AG04449 (cell line): ENCODE data around the gene CBS.
"Not testable (repeated sequence)": the region's sequence is repeated elsewhere in the genome, so short reads cannot be mapped to it uniquely, and the experiment has no call there.

Source experiments
- CTCF ChIA-PET: fragments of 350-600 bp; formaldehyde crosslinking; extraction: SDS; loops from one replicate; lab custom pipeline; 2021; ENCODE audit warnings: antibody characterized with exemption; lab: Yijun Ruan, JAX
- POLR2A ChIA-PET: fragments of 400-600, 350-600 bp; formaldehyde crosslinking; extraction: SDS; loops from one replicate; lab custom pipeline; 2020; ENCODE audit warnings: antibody characterized with exemption, inconsistent platforms; lab: Yijun Ruan, JAX
- DNase-seq: peaks from one replicate; pipeline ENCODE4 v3.0.0-alpha.2; 2010; ENCODE audit warnings: low read depth, low spot score
- H3K4me3 ChIP-seq: 2 replicates; pipeline ENCODE4 v1.5.1; 2011; ENCODE audit warnings: low read depth, mild to moderate bottlenecking, control low read depth, low read length

Gene CBS

DNA sequence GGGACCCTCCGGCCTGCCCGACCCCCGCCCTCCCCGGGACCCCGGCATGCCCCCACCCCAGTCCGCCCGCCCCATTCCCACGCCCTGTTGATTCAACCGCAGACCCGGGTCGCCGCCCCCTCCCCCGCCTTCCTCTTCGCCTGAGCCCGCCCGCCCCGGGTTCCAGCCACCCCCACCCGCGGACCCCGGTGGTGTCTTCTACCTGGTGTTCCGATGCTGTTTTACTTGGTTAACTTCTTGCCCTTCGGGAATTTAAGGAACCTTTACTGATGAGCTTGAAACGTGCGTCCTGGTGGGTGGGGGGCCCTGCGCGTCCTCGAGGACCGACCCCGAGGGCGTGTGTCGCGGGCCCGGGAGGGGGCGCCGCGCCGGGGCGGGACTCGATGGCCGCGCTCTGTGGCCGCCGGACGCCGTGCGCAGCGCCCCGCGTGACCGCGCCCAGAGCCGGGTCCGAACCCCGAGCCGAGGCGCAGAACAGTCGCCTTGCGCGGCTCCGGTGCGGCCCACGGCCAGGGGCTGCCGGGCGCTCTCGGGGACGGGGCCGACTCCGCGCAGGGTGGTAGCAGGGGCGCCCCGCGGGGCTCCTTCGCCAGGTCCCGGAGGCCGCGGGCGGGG, 495 bp upstream of the CBS start:
- CTCF ChIA-PET, DNase-seq, POLR2A ChIA-PET, H3K4me3 ChIP-seq: not testable (repeated sequence)

DNA sequence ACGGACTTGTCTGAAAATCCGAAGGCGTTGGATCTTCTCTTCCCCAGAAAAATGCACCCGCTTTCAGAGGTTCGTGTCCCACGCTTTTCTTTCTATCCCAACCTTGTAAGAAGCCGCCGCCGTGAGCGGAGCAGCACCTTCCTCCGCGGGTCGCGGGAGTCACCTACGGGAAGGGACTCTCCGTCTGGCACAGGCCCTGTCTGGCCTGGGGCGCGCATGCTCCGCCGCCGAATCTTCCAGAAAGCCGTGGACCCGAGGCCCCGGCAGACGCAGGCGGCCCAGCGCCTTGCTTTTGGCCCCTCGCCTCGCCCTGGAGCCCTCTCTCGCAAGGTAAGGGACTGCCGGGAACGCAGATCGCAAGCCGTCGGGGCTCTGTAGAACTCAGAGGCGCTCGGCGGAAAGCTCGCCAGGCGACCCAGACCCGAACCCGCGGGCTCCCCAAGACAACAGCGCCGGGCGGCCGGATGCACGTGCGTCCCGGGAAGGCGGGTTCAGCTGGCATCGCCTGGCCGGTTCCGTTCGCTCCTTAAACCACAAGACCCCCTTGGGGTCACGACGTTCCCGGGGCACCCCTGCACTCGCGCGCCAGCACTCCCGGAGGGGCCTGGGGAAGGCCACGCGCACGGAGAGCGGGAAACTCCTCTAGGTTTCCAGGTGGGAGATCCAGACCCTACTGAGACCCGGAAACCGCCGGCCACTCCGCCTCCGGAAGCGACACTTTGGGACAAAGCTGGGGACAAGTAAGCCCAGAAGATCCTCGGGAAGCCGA, 1.1 kb downstream of the CBS start:
- DNase-seq, H3K4me3 ChIP-seq, POLR2A ChIA-PET, CTCF ChIA-PET: not testable (repeated sequence)

DNA sequence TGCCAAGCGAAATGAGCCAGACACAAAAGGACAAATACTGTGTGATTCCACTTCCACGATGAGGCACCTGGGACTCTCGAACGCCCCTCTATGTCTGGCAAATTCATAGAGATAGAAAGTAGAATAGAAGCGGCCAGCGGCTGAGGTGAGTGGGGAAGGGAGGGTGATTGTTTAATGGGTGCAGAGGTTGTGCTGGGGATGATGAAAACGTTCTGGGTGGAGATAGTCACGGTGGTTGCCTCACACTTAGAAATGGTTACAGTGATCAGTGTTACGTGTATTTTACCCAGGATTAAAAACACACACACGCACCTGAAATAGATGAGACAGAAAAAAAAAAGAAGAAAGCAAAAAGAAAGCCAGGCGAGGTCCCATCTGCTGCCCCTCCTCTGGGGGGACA, 2.9 kb downstream of the CBS start:
- POLR2A ChIA-PET, DNase-seq, H3K4me3 ChIP-seq, CTCF ChIA-PET: not testable (repeated sequence)

DNA sequence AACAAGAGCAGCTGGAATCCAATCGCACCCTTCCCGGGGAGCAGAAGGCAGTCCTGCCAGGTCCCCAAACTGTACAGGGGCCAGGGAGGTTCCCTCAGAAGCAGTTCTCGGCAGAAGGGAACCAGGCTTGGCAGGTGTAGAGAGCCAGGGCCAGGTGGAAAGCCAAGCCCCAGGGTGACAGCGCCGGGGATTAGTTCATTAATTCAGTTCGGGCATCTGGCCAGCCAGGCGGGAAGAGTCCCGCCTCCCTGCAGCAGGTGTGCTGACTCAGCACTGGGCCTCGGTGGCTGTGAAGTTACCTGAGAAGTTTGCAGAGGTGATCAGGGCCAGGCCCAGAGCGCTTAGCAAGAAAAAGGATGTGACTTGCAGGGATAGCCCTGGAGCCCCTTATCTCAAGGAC, 6.0 kb downstream of the CBS start:
- CTCF ChIA-PET, DNase-seq, POLR2A ChIA-PET, H3K4me3 ChIP-seq: not testable (repeated sequence)

DNA sequence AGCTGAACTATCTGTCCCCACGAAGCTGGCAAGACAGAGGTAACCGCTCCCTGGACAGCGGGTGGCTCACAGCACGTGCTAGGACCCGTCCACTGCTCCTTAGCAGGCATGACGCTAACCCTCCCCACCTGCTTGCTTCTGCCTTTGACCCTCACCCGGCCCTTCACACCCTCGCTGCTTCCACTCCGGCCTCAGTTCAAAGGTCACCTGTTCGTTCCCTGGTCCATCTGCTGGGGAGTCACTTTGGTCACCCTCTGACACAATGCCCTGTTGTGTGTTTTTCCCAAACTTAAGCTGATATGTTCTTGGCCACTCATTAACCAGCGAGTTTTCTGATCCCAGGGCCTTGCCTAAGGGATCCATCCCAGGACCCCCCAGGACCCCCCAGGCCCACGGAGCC, 7.6 kb downstream of the CBS start:
- CTCF ChIA-PET, POLR2A ChIA-PET, DNase-seq, H3K4me3 ChIP-seq: not testable (repeated sequence)

DNA sequence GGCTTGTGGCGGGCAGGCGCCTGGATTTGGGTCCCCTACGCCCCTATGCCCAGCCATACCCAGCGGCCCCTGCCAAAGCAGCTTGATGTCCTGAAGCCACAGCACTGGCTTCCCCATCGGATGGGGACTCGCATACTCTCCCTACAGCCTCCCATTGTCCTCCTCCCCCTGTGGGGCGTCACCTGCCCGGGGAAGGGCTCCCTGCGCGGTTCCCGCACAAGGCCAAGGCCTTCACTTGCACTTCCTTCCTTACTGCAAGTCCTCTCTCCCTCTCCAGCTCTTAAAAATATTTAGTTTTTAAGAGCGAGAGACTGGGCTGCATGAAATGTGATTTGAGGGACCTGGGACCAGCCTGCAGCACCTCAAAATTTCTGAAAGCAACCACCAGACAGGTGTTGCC, 8.9 kb downstream of the CBS start:
- DNase-seq, CTCF ChIA-PET, POLR2A ChIA-PET, H3K4me3 ChIP-seq: not testable (repeated sequence)

DNA sequence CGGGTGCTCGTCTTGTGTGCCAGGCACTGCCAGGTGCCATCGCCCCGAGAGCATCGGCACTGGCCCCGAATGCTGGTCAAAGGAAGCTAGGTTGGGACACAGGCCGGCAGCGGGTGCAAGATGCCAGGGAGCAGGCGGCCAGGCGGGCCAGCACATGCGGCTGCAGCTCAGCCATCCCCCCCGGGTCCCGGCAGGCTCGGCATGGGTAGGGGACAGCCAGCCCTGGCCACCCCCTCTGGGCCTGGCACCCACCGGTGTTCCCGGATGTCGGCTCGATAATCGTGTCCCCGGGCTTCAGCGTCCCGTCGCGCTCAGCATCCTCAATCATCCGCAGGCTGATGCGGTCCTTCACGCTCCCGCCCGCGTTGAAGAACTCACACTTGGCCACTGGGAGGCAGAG, 9.6 kb downstream of the CBS start:
- CTCF ChIA-PET, POLR2A ChIA-PET, DNase-seq, H3K4me3 ChIP-seq: not testable (repeated sequence)

DNA sequence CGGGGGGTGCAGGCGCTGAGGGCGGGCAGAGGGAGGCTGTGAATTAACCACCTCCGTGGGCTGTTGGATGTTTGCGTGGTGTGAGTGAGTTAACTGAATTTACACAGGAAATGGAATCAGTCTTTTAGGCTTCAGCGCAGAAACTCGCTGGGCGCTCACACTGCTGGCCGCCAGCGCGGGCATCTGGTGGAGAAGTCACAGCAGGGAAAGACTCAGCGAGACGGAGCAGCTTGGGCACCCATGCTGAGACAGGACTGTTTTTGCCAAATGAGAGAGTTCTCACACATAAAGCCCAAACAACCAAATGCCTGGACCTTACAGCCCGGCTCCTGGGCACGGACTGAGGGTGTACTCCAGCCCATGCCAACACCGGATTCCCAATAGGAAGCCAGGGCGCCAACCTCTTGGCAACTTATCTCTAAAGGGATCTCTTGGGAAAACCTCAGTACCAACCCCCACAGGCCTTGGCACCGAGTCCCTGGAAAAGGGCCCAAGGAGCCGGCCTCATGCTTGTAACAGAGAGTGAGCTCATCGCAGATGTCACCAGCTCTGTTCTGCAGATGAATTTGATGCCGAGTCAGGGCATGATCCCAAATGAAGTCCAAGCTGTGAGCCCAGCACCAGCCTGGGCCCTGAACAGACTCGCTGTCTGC, 11.2 kb downstream of the CBS start:
- H3K4me3 ChIP-seq, POLR2A ChIA-PET, CTCF ChIA-PET, DNase-seq: not testable (repeated sequence)

DNA sequence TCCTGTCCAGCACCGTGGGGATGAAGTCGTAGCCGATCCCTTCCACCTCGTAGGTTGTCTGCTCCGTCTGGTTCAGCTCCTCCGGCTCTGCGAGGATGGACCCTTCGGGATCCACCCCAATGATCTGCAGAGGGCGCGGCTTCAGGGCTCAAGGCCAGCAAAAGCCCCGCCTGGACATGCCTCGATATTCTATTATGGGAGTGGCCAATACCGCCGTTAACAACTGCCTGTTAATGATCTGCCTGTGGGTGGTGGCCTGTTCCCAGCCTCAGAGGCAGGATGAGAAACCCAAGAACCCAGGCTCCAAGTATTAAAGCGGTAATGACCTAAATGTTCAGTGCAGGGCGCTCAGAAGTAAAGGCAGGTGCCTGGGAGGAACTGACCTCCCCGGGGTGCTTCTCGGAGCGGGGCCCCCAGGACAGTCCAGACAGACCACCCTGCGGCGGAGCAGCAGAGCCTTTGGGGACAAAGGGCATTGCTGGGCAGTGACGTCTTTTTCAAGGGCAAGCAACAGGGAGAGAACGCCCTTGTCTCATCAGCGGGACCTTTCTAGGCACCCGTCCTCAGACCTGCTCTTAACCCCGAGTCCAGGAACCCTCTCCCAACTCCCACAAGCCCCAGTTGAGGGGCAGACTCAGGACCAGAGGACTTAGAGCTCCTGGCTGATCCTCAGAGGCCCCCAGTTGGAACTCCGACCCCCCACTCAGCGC, 12.5 kb downstream of the CBS start:
- DNase-seq, CTCF ChIA-PET, POLR2A ChIA-PET, H3K4me3 ChIP-seq: not testable (repeated sequence)

DNA sequence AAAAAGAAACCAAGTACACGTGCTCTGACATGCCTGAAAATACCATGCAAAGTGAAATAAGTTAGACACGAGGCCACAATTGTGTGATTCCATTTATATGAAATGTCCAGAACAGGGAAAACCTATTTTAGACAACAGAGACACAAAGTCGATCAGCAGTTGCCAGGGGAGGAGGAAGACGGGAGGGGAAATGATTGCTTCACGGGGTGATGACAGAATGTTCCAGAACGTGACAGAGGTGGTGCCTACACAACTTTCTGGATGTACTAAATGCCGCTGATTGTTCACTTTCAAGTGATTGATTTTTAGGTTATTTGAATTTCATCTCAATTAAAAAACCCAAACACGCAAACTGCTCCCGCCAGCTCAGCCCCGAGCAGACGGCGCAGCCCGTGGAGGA, 22.5 kb downstream of the CBS start:
- DNase-seq, CTCF ChIA-PET, H3K4me3 ChIP-seq, POLR2A ChIA-PET: not testable (repeated sequence)

DNA sequence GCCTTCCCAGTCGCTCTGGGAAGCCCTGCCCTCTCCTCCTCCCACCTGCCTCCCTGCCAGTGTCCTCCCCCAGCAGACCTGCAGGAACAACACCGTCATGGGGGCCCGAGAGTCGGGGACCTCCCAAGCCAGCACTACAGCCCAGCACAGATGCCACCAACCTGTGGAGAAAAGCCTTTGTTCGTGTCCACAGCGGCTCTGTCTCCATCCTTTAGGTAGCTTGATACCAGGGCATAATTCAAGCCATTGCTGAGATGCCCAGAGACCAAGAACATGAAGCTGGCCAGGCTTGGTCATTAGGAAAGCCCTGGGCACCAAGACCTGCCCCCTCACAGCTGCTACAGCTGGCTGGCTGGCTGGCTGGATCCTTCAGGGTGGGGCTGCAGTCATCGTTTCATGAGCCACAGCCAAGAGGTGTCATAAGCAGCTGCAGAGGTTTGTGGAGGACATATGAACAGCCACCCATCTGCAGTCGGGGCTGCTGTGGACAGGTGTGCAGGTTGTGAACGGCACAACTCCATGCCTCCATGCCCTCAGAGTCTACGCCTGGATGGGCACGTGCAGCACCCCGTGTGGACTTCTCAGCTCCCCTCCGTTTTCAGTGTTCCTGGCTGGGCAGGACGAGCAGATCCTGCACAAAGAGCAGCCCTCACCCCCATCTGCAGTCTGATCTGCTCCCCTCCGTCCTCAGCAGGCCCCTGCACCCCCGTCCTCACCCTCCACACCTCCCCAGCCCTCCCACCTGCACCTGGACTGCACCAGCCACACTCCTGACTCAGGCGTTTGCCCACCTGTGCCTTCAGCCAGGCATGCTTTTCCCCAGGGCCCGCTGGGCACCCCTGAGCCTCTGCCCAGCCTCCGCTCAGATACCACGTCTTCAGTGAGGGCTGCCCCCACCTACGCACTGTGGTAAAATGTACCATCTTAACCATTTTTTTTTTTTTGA, 29.5 kb downstream of the CBS start:
- POLR2A ChIA-PET, CTCF ChIA-PET, H3K4me3 ChIP-seq, DNase-seq: not testable (repeated sequence)

DNA sequence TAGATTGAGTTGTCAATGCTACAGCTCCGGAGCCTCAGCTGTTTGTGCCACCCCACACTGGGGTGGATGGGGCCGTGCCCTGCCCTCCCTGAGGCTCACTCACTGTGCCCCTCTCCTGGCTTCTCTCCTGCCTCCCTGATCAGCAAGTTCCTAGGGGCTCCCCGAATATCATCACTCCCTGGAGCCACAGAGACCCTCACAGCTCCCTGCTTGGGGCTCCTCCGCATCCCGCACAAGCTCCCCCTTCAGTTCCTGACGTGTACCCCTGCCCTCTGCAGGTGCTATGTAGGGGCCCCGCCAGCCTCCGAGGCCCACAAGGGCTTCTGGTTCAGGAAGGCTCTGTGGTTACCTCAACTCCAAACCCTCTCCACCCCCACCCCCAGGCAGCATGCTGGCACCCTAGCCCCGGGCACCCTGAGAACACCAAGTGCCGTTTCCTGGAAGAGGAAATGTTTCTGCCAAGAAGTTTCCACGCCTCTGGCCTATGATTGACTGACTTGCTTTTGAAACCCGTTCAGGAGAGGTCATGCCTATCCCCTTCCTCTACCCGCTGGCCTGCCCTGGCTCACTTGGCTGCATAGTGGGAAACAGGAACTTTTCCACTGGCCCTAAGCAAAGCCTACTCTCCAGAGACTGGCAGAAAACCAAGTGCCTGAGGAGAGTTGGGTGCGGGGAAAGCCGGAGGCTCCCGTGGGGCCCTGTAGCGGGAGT, 30.3 kb downstream of the CBS start:
- POLR2A ChIA-PET, H3K4me3 ChIP-seq, DNase-seq, CTCF ChIA-PET: not testable (repeated sequence)

DNA sequence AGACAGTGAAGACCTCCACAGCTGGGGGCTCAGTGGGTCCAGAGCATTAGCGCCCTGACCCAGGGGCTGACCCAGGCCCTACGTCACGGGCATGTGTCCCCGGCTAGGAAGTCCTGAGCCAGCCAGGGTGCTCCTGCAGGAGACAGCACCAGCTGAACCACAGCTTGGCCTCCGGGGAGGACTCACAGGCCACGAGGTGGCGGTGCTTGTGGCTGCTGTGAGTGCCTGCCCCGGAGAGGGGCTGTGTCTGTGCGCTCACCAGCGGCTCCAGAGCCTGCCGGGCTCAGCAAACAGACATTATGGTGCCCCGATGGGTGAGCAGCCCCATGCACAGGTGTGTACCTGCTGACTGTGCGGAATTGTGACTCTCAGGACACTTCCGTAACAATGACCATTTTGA, 31.1 kb downstream of the CBS start:
- POLR2A ChIA-PET, H3K4me3 ChIP-seq, CTCF ChIA-PET, DNase-seq: not testable (repeated sequence)

DNA sequence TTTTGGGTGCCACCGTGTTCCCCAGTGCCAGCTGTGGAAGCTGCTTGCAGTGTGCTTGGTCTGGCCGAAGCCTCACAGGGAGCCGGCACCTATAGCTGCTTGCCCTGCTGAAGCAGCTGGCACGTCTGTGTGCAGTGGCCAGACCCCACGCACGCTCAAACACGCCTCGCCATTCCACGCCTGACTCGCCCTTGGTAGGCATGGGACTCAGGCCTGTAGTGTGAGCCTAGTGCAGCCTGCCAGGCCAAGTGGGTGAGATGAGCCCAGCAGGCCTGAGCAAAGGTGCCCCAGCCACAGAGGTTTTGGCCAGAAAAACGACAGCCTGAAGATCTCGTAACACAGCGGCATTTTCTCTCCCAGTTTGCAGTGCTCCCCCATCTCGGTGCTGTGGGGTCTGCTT, 32.3 kb downstream of the CBS start:
- DNase-seq, CTCF ChIA-PET, POLR2A ChIA-PET, H3K4me3 ChIP-seq: not testable (repeated sequence)

DNA sequence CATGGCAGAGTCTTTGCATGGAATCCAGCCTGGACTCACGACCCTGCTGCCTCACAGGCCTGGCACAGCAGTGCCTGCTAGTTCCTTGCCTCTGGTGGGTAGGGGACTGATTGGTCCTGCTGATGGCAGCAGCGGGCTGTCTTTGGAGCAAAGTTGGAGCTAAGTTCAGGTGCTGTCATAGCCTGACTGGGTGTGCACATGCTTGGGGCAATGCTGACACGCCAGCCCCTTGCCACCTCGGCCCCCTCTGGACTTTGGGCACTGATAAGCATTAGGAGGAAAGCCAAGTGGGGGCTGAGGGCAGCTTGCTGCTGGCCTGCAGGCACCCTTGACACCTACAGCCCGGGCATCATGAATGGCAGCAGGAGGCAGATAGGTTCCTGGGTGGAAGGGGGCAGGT, 33.5 kb downstream of the CBS start:
- POLR2A ChIA-PET, H3K4me3 ChIP-seq, DNase-seq, CTCF ChIA-PET: not testable (repeated sequence)
